GM19467 (cell line): Measurements from ENCODE around the gene ME3.

Source experiments
- ATAC-seq: cut with Tn5 transposase; IDR thresholded peaks from one replicate; pipeline ENCODE4 v1.9.1; 2021; ENCODE audit warnings: mild to moderate bottlenecking, moderate library complexity; ENCODE audit not compliant: unreplicated experiment

Gene ME3

GRCh38 chr11:86497310-86497709 is 175.1 kb downstream of the ME3 start:
- ATAC-seq: no peak

DNA sequence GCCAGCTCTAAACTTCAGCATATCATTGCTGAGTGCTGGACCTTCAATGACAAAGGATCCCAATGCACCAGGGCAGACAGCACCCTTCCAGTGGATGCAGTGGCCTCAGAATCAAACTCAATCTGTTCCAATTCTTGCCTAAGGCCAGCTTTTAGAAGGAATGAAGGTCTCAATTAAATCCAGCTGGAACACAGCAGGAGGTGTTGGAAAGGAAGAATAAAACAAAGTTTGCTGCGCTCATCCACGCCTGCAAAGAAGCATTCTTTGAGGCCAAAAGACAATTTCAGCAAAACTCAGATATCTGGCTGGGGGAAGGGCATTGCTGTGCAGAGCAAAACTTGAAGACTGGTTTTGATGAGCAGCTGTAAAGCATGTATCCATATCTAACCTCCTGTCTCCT is 177.1 kb downstream of the ME3 start:
- no peak for ATAC-seq

GRCh38 chr11:86492370-86493010 is 179.9 kb downstream of the ME3 start:
- ATAC-seq: no peak

DNA sequence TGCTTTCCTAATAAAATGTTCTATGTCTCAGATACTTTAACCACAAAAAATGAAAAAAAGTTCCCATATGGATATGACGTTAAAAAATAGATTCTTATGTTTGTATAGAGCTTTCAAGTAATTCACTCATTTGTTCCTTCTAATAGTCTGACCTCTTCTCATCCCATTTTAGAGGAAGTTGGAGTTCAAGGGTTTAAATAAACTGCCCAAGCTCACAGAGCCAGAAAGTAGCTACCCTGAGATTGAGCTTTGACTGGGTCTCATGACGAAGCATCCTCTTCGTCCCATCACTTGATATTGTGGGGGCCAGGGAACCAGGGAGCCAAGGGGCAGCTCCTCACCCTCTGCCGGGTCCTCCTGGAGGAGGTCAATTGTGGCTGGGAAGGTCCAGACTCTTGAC is 181.4 kb downstream of the ME3 start:
- no peak for ATAC-seq

DNA sequence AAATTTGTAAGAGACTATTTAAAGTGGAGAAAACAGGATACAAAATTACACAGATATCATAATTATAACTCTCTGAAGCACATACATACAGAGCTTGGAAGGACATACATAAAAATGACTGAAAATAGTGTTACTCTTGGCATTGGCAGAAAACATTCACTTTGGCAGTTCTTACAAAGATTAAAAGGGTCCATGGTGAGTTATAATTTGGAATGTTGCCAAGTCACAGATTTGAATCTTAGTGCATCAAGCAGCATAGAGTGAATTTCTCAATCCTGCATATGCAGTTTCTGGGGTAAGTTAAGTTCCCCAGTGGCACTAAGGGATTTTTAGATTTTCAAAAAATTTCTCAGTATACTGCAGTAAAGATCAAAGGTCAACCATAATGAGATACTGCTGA is 181.8 kb downstream of the ME3 start:
- ATAC-seq: no peak

- no peak for ATAC-seq
Observed at GRCh38 chr11:86489442-86489841, 183.0 kb downstream of the ME3 start.

GRCh38 chr11:86488553-86488952 is 183.9 kb downstream of the ME3 start:
- ATAC-seq: no peak

GRCh38 chr11:86487671-86488070 is 184.7 kb downstream of the ME3 start:
- ATAC-seq: no peak

- no peak for ATAC-seq
Observed at GRCh38 chr11:86486261-86487030, 186.0 kb downstream of the ME3 start.

- no peak for ATAC-seq
Observed at GRCh38 chr11:86484795-86485166, 187.6 kb downstream of the ME3 start.

- no peak for ATAC-seq
Observed at GRCh38 chr11:86483940-86484794, 188.2 kb downstream of the ME3 start.

- no peak for ATAC-seq
Observed at GRCh38 chr11:86483610-86483939, 188.8 kb downstream of the ME3 start.

DNA sequence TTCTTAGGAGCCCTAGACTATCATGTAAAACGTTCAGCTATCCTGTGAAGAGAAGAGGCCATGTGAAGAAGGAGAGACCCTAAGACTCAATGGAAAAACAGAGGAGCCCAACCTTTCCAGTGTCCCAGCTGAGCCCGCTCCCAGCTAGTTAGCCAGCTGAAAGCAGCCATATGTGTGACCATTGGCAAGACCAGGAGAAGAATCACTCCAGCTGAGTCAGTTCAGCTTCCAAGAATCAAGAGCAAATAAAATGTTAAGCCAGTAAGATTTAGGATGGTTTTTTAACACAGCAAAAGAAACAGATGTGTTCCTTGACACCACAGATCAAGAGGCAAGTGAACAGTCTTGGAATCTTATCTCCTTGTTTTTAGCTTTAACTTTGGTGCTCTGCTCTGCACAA is 189.7 kb downstream of the ME3 start:
- ATAC-seq: no peak

DNA sequence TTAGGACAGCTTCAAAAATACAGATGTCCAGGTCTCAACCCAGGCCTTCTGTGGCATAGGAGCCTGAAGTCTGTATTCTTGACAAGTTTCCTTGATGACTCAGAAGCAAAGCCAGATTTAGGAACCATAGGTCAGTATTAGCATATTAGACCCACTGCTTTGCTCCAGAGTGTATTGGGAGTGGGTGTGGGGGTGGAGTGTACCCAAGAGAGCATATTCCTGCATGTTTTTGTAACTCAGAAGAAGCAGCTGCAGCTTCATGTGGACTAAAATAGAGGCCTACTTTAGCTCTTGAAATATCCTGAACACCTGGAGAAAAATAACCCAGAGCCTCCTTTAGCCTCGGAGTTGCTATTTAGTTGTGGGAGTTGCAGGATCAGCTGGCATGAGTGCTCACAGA is 191.0 kb downstream of the ME3 start:
- no peak for ATAC-seq

DNA sequence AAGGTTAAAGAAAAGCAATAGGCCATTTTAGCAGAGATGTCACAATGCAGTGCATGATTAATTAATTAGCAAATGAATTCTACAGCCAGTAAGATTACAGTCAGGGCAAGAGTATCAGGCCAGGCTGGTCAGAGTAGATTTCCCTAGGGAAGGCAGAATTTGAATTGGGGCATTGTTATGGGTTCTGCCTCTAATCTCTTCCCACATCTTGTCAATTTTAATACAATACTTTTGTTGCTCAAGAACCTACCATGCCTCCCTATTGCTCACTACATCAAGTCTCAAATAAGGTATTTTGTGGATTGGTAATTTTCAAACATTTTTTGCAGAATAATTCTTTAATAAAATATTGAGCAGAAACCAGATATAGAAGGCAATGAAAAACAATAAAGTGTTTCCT is 194.1 kb downstream of the ME3 start:
- ATAC-seq: no peak

- no peak for ATAC-seq
Observed at GRCh38 chr11:86477495-86478155, 194.8 kb downstream of the ME3 start.

- ATAC-seq: no peak
Observed at GRCh38 chr11:86476109-86476861, 196.1 kb downstream of the ME3 start.

GRCh38 chr11:86475027-86475426 is 197.4 kb downstream of the ME3 start:
- ATAC-seq: no peak

DNA sequence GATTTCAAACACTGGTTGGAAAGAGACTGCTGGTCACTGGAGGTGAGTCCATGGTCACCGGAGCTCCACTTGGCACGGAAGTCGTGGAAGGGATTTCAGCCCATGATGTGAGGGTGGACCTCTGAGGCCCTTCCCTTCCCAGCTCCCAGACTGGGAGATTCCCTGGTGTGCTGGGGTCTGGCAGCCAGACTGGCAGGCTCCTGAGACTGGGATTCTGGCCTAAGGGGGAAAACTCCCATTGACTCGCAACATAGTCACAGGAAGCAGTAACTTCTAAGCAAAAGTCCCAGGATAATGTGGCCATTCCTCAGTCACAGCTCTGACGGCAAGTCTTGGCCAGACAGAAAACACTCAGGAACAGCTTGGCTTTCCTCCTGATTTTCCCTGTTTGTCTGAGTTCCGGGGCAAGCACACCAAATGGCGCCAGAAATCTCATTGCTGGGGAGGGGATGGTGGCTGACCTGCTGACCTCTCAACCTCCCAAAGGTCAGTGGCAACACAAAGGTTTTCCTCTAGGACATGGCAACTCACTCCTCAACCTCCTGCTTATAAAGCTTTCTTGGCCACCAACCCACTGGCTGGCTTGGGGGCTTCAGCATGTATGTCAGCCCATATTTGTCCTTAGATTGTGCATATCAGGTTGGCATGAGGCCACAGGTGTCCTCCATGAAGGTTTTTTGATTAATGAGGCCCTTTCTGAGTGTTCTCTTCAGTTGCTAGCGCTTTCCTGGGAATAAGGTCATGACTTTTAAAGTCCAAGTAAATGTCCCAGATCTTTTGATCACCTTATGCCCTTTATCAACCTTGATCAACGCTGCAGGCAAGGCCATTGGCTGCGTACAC is 198.2 kb downstream of the ME3 start:
- ATAC-seq: no peak
